HFFc6 (cell line): Measurements from ENCODE around the gene OR4X1. TPM values are rescaled to one million over a fixed set of nuclear protein-coding genes. Genes with fewer than 3 reads are reported as not detected.

Source experiments
- DNase-seq: peaks from one replicate; pipeline ENCODE4 v3.0.0-alpha.2; 2018
- H3K27ac Mint-ChIP-seq: 2 replicates; pipeline ENCODE4 v1.8.0; 2020; ENCODE audit warnings: mild to moderate bottlenecking, mixed read lengths
- H3K27me3 Mint-ChIP-seq: 2 replicates; pipeline ENCODE4 v1.8.0; 2021; ENCODE audit warnings: mild to moderate bottlenecking, moderate library complexity, mixed read lengths; ENCODE audit not compliant: insufficient read depth
- H3K36me3 Mint-ChIP-seq: 2 replicates; pipeline ENCODE4 v1.8.0; 2021; ENCODE audit warnings: low read depth, mixed read lengths
- H3K4me1 Mint-ChIP-seq: 2 replicates; pipeline ENCODE4 v1.8.0; 2020; ENCODE audit warnings: low read depth, mixed read lengths
- H3K4me3 Mint-ChIP-seq: 2 replicates; pipeline ENCODE4 v1.8.0; 2020; ENCODE audit warnings: mild to moderate bottlenecking, moderate library complexity, mixed read lengths
- H3K9me3 Mint-ChIP-seq: 2 replicates; pipeline ENCODE4 v1.8.0; 2020; ENCODE audit warnings: mild to moderate bottlenecking, mixed read lengths
- CTCF ChIP-seq: fragments of 200-600 bp; sonication (generic); IDR thresholded peaks from 2 replicates; pipeline ENCODE4 v1.5.0; 2021; ENCODE audit warnings: antibody characterized with exemption, mild to moderate bottlenecking
- total RNA-seq, 6 experiments: library from RNA; stranded (reverse); fragmentation: NEBNext Ultra II Directional; extraction: Animal tissue kit (Norgen Biotek cat#: 25700); gene quantifications; 2 replicates in 1 of 6; 3 replicates in 5 of 6; pipeline ENCODE4 v1.2.3, GENCODE V29; 2021

OR4X1 gene
- total RNA-seq, 6 experiments from 2014 or later = not detected

DNA sequence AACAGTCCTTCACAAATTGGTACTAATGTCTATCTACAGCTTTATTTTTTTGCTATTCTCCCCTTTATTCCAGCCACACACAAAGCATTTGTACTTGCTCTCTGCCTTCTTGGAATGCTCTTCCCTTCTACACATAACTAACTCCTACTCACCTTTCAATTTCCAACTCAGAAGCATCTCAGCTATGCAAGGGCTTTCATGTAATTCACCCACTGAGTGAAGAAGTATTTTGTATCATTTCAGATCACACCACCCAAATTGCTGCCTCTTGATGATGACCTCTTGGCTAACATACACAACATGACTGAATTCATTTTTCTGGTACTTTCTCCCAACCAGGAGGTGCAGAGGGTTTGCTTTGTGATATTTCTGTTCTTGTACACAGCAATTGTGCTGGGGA lies 18.9 kb upstream of the OR4X1 start, which contains the start of gene OR4X2:
TSS of gene OR4X2 (plus strand) at position 301 of the 400 bp plus-strand sequence. CDS start at position 301, 0 bp downstream.
- no peak for TF ChIP-seq CTCF
- no peak for DNase-seq
- Mint-ChIP-seq H3K27ac (no peak within 1 kb of the TSS), H3K9me3 (no peaks in the 10 kb centered on the region), H3K27me3 (peaks cover 2% of the 10 kb centered on the region; the same call in 1 of the 2 replicates), H3K36me3 (peaks cover 4% of the 10 kb centered on the region; the same call in 1 of the 2 replicates), H3K4me3 (no peak within 1 kb of the TSS), H3K4me1 (no peaks in the 10 kb centered on the region)

- H3K9me3 Mint-ChIP-seq = no peaks in the 10 kb centered on the region
- H3K27ac Mint-ChIP-seq = no peak overlapping the region
- no peaks in the 10 kb centered on the region for H3K4me1 Mint-ChIP-seq
- peaks cover 2% of the 10 kb centered on the region; the same call in 1 of the 2 replicates for H3K27me3 Mint-ChIP-seq
- no peak for DNase-seq
- H3K36me3 Mint-ChIP-seq = peaks cover 4% of the 10 kb centered on the region; the same call in 1 of the 2 replicates
- H3K4me3 Mint-ChIP-seq = no peak overlapping the region
- no peak for TF ChIP-seq CTCF
These were observed 14.8 kb upstream of the OR4X1 start for GRCh38 chr11:48248902-48249301.

DNA sequence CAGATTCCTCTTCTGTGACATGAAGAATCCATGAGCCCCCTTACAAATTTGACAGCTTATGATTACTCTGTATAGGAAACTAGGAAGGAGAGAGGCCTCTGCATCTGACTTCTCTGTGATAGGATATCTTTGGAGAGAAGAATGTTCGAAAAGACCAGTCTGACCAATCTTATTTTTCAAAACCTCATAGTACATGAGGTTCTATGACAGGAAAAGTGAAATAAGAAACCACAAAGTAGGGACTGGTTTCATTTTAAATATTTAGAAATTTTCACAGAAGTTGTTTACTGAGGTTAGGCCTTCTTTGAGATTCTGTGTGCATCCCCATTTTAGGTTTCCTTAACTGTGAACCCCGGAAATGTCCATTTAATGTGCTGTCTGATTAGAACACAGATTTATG lies 2.1 kb upstream of the OR4X1 start:
- no peak for TF ChIP-seq CTCF
- Mint-ChIP-seq H3K36me3 (no peaks in the 10 kb centered on the region), H3K9me3 (no peaks in the 10 kb centered on the region; the same call in 1 of the 2 replicates), H3K27ac (no peak overlapping the region), H3K4me1 (no peaks in the 10 kb centered on the region), H3K4me3 (no peak overlapping the region), H3K27me3 (no peaks in the 10 kb centered on the region)
- DNase-seq = no peak

GRCh38 chr11:48270621-48271020 lies 7.0 kb downstream of the OR4X1 start:
- TF ChIP-seq CTCF = no peak
- Mint-ChIP-seq H3K4me1 (no peaks in the 10 kb centered on the region), H3K27ac (no peak overlapping the region), H3K4me3 (no peak overlapping the region), H3K36me3 (no peaks in the 10 kb centered on the region), H3K9me3 (no peaks in the 10 kb centered on the region), H3K27me3 (no peaks in the 10 kb centered on the region; the same call in 1 of the 2 replicates)
- DNase-seq = no peak

DNA sequence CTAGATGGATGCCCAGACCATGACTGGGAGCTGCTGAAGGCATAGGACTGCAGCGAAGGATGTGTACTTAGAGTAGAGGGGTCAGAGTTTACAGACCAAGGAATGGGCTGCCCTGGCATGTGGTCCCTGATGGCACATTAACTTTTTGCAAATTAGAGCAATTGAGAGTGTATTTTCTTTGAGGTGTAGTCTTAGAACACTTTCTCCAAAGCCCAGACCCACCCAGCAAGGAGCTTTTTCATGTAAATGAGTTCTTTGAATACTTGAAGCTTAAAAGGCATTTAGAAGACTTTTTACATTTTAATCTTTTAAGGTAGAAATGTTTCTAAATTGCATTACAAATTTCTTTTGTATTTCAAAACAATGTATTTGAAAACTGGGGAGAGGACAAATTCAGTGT lies 8.9 kb downstream of the OR4X1 start:
- DNase-seq = no peak
- no peak for TF ChIP-seq CTCF
- no peaks in the 10 kb centered on the region for H3K9me3 Mint-ChIP-seq
- no peak overlapping the region for H3K4me3 Mint-ChIP-seq
- H3K27me3 Mint-ChIP-seq = no peaks in the 10 kb centered on the region; the same call in 1 of the 2 replicates
- no peak overlapping the region for H3K27ac Mint-ChIP-seq
- no peaks in the 10 kb centered on the region for H3K36me3 Mint-ChIP-seq
- H3K4me1 Mint-ChIP-seq = no peaks in the 10 kb centered on the region

DNA sequence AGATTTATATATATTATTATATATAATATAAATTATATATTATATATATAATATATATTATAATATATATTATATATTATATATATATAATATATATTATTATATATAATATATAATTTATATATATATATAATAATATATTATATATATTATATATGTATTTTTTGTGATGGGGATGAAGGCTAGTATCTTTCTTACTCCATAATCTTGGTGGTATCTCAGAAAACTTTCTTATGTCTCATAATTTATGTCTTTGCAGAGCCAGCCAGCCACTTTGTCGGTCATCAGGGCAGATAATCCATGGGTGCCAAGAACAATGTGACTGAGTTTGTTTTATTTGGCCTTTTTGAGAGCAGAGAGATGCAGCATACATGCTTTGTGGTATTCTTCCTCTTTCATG lies 42.3 kb downstream of the OR4X1 start, which contains the start of gene OR4S1:
TSS of gene OR4S1 (plus strand) at position 301 of the 400 bp plus-strand sequence. CDS start at position 301, 0 bp downstream.
- no peaks in the 10 kb centered on the region for H3K9me3 Mint-ChIP-seq

More for the DNA sequence above, 42.3 kb downstream of the OR4X1 start, which contains the start of gene OR4S1:
- Mint-ChIP-seq H3K36me3 (no peaks in the 10 kb centered on the region), H3K4me3 (no peak within 1 kb of the TSS), H3K27ac (no peak within 1 kb of the TSS), H3K4me1 (no peaks in the 10 kb centered on the region), H3K27me3 (no peaks in the 10 kb centered on the region)
- TF ChIP-seq CTCF = no peak
- DNase-seq = no peak
